ENCODE measurements around the gene CADPS2.
"Not testable (repeated sequence)": the region's sequence is repeated elsewhere in the genome, so short reads cannot be mapped to it uniquely, and the experiment has no call there.

The CADPS2 gene

DNA sequence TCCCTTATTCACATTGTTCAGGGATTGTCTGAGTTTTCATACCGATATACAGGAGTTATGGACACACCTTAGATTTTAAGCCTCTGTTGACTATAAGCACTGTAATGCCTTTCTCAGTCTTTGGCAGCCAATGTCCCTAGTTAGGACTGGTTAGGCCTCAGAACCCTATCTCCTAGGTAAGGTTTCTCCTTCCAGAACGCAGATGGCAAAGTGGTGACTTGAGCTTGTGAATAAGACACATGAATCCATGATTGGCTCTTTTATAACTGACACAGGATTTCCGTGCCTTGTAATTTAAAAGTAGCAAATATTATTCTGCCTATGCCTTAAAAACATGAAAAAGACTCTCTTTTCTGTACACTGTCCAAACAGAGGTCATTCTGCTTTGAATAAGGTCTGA, 171.1 kb downstream of the CADPS2 start:
- no peak for DNase-seq (ENCODE audit: low read depth in 2 of 2)

DNA sequence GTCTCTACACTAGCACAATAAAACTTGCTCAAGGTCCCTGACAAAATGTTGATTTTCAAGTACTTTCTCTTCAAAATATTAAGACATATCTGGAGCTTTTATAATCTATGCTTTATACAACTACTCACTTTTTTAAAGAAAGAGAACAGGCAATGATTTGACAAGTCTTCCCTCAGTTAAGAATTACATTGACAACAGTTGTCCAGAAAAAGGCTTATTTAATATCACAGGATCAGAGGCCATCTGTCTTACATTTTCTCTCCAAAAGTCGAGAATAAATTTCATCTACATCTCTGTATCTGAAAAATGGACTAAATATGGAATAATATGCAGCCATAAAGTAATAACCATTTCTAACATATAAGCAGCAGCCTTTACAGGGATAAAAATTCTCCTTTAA, 175.3 kb downstream of the CADPS2 start:
- no peak for DNase-seq (ENCODE audit: low read depth in 2 of 2)

DNA sequence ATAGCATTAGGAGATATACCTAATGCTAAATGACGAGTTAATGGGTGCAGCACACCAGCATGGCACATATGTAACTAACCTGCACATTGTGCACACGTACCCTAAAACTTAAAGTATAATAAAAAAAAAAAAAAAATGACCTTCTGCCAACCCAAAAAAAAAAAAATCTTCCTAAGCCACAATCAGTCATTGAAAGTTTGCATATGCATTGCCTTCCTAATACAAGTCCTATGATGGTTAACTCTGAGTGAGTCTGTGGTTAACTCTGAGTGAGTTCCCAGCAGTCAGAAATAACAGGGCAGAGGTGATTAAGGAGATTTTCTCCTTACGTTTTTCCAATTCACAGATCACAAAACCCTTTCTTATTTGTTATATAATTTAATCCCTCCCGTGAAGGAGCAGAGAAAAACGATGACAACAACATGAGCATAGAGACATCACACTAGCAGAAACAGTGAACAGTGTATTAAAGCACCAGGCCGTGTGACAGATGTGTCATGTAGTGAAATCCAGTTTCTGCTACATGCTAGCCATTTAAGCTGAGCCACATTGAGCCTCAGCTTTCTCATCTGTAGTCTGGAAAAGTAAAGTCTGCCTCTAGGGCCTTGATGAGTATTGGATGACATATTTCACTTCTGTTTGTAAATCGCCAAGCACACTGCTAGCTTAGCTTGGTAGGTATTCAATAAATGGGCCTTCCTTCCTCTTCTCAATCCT, 176.2 kb downstream of the CADPS2 start:
- DNase-seq (ENCODE audit: low read depth in 2 of 2): no peak

DNA sequence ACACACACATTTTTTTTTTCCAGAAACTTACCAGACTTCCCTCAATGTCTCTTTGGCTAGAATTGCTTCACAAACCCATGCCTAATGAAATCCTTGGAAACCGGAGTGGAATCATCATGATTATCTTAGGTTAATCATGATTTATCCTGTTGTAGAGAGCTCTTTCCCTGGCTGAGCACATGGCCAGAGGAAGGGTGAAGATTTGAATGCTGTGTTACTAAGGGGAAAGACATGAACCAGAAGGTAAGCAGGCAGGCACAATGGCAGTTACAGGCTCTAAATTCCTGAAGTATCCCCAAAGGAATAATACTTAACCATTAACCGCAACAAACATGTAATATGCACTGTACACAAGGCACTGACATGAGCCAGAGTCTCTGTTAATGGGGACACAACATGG, 179.4 kb downstream of the CADPS2 start:
- DNase-seq (ENCODE audit: low read depth in 2 of 2): no peak

DNA sequence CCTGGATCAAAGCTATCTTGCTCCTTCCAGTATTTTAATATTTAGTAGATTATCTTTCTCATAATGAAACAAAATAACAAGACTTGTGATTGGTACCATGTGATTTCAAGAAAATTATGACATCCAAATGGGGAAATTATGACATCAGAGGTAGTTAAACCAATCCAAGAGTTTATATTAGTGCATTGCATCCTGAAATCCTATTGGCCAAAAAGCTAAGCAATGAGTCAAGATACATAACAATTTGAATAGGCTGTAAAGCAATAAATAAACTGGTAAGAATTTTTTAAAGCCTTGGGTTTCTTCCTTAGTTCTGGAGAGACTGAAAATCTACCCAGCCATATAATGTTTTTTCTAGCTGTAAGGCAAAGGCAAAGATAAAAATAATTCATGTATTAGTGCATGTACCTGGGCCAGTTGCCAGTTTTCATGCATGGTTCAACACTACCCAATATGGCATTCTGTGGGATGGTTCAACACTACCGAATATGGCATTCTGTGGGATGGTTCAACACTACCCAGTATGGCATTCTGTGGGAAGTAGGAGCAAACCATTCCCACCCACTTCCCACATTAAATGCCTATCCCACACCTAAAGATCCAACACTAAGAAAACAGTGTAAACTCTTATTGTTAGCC, 183.3 kb downstream of the CADPS2 start, which contains the start of gene RNF148:
Gene RNF148, minus strand, starts transcription at position 51 of the 639 bp plus-strand sequence. CDS start 172 bp downstream, outside the sequence.
- DNase-seq (ENCODE audit: low read depth in 2 of 2): no peak

DNA sequence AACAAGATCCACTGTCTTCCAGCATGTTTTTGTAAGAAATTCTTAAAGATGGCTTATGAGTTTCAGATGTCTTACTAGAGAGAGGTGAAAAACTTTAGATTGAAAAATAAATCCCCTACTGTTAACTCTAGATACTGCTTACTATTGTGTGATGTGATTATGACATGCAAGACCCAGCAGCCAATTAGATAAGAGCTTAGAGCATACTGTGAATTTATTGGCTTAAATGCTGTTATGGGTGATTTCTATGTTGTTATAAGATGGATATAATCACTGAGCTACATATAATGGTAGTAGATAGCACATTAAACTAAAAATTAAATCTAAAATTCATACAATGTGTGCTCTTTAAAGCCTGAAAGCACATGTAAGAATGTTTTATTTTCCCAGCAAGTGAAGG, 187.2 kb downstream of the CADPS2 start, which contains the start of gene RNF133:
Gene RNF133, minus strand, starts transcription at position 101 of the 400 bp plus-strand sequence. CDS start 199 bp downstream, outside the sequence.
- DNase-seq (ENCODE audit: low read depth in 2 of 2): no peak

DNA sequence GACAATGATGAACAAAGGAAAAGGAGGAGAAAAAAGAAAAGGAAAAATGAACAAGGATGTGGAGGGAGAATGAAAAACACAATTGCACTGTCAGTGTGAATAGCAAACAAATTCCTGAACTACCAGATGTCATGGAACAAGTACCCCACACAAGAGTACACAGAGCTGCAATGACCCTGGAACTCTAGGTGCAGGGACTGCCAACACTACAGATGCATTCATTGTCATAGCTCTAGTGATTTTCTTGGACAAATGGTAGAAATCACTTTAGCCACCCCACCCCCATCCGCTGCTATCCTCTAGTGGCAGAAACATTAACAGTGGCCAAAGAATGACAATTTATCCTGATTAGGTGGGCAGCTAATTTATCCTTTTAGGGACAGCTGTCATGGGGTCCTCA, 190.4 kb downstream of the CADPS2 start:
- no peak for DNase-seq (ENCODE audit: low read depth in 2 of 2)

DNA sequence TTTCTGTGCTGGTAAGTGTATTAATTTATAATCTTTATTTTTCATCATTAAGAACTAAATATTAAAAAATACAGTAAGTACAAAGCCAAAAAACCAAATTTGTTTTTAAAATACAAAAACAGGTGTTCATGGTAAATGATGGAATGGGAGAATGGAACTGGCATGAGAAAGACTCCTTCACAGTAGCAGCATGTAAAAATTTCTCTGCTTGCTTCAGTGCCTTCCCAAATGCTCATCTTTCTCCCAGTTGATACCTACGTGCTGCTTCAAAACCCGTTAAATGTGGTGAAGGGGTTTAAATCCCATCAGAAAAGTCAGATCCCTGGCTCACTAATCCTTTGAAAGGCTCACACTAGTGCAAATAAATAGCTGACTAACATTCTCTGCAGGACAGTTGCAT, 191.6 kb downstream of the CADPS2 start:
- DNase-seq (ENCODE audit: low read depth in 2 of 2): no peak

DNA sequence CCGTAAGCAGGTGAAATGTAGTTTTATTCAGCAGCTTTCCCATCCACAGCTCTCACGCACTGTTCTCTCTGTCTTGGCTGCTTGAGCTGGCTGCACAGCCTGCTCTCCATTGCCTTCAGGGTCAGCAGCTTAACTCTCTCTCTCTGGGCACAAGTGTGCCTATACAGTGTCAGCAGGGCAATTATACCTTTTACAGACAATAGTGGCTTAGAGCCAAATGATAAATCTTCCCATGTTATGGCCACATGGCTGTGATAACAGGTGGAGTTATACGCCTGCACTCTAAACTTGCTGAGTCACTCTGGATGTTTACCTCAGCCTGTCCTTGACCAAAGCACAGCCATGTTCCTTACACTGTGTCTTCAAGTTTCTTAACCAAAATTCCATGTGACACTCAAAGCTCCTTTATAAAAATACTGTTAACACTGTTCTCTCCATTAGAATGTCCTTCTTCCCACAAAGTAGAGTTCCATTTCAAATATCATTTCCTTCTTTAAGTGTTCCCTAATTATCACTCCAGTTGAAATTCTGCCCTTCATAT, 193.4 kb downstream of the CADPS2 start:
- no peak for DNase-seq (ENCODE audit: low read depth in 2 of 2)

DNA sequence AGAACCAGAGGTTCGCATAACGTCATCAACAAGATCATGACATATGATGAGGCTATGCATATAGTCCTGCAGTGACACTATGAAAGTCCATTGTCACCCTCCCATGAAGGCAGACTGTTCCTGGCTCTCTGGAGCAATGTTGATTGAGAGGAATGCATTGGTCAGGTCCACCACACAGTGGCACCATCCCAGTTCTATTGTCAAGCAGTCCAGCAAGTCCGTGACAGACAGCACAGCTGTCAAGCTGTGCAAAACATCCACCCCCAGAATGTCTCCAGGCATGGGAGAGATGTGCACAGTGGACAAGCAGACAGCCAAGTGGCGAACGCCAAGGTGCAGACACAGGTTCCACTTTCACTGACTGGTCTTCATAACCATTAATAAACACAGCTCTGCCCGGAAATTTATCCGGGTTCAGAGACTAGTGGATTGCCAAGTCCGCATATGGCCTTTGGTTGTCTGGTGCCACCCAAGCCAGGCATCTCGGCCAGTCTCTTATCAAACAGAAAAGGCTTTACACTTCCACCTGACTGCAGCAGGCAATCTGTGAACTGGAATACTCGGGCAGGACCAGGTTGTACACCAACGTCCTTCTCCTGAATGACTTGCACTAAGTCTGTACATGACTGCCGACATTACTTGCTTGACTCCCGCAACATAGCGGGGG, 194.6 kb downstream of the CADPS2 start:
- no peak for DNase-seq (ENCODE audit: low read depth in 2 of 2)

DNA sequence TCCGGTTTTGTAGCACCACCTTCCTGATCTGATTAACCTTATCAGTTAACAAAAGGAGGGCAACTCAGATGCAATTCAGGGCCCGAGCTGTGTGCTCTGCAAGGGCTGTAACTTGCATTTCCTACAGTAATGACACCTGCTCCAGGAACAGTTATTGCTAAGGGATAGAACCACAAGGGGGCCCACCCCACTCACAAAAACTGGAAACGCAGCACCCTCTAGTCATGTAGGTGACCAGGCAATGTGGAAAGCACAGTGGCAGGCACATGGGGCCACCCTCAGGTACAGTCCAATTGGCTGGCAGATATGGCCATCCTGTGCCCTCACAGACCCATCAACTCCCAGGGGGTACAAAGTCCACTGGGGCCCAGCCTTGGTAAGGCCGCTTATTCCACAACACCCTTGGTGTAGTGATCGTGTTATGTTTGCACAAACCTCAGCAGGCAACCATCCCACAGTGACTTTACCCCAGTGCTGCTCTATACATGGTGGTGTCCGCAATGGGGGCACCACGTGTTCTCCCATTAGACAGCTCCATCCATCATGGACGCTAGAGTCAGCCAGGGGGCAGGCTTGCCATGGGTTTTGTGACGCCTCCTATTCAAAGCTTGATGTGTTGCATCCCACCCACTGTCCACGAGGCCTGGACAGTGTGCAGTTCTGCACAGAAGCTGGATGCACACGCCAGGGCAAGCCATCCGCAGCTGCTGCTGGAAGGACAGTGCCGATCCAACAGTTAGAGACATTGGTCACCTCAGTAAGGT, 196.7 kb downstream of the CADPS2 start:
- DNase-seq (ENCODE audit: low read depth in 2 of 2): no peak

DNA sequence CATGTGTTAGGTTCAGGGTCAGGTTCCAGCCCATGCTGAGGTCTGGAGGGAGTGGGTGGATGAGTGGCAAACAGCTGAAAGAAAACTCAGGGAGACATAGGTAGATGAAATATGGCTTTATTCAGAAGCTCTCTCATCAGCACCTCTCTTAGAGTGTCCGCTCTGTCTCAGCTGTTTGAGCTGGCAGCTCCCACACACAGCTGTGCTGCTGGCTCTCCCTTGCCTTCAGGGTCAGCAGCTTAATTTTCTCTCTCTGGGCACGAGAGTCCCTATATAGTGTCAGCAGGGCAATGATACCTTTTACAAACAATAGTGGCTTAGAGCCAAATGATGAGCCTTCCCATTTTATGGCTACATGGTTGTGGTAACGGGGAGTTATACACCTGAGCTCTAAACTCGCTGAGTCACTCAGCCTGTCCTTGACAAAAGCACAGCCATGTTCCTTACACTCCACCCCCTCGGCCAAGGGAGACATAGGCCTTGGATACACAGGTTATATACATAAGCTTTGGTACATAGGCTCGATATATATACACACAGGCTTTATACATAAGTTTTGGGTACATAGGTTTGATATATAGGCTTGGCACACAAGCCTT, 197.8 kb downstream of the CADPS2 start:
- DNase-seq (ENCODE audit: low read depth in 2 of 2): no peak

DNA sequence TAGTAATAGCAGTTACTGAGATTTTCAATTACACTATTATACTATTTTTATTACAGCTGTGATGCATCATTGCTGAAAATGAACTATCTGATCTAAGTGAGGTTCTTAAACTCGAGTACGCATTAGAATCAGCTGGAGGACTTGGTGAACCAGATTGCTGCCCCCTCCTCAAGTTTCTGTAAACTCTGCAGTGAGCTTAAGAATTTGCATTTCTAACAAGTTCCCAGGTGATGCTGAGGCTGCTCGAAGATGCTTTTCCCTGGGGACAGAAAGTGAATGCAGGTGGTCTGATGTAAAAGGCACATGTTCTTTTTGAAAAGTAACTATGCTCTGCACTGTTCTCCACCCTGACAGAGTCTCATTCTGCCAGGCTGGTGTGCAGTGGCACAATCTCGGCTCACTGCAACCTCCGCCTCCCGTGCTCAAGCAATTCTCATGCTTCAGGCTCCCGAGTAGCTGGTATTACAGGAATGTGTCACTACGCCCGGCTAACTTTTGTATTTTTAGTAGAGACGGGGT, 199.8 kb downstream of the CADPS2 start:
- no peak for DNase-seq (ENCODE audit: low read depth in 2 of 2)

DNA sequence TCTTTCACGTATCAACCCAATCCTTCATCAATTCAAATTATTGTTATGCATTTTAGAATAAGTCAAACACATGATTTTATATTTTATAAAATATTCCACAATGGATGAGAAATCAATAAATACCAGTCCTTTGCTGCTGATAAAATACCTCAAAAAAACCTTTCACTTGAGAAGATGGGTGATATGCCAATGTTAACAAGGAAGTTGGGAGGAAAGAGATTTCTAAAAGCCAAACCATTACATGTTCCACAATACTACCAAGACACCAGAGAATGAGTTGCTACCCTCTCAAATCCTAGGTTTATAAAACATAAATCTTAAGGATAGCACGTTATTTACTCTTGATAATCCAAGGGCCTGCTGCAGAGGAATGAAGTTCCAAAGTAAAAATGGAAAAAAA, 201.8 kb downstream of the CADPS2 start:
- DNase-seq (ENCODE audit: low read depth in 2 of 2): no peak

DNA sequence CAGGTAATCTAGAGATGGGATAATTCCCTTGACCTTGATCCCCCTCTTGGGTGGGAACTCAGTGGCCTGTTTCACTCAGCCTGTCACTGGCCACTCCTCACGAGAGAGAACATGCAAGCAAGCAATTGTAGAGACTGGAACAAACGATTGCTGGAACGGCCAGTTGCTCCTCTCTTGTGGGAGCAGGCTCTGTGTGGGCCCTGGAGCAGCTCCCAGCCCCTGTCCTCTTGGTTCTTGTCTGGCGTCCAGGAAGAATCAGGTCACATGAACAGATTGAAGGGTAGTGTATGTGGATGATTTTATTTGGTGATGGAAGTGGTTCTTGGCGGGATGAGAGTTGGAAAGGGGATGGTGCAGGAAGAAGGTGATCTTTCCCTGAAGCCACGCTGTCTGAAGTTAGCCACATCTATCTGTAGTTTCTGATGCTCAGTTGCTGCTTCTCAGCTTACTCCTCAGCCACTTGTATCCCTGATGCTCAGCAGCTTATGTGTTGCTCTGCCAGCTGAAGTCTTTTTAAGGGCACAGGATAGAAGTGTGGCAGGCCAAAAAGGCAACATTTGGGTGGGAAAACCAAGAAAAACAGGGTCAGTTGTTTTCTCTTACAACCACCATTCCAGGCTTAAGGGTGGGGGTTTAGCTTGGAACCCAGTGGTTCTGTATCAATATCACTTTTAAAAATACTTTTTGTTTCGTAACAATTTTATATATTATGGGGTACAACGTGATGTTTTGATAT, 203.3 kb downstream of the CADPS2 start:
- DNase-seq (ENCODE audit: low read depth in 2 of 2): no peak

DNA sequence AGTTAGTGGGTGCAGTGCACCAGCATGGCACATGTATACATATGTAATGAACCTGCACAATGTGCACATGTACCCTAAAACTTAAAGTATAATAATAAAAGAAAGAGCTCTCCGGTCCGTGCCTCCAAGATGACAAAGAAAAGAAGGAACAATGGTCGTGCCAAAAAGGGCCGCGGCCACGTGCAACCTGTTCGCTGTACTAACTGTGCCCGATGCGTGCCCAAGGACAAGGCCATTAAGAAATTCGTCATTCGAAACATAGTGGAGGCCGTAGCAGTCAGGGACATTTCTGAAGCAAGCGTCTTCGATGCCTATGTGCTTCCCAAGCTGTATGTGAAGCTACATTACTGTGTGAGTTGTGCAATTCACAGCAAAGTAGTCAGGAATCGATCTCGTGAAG, 205.1 kb downstream of the CADPS2 start:
- DNase-seq (ENCODE audit: low read depth in 2 of 2): not testable (repeated sequence)

DNA sequence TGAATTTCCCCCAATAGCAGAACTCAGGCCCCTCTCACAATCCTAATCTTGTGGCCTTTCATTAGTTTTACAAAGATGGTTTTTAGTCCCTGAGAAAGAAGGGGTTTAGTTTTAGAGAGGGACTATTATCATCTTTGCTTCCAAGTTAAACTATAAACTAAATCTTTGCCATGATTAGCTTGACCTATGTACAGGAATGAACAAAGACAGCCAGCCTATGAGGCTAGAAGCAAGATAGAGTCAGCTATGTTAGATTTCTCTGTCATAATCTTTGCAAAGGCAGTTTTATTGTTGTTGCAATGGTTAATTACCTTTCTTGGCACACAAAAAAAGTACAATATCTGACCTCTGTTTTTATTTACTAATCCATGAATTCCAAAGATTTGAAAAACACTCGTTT, 206.4 kb downstream of the CADPS2 start:
- no peak for DNase-seq (ENCODE audit: low read depth in 2 of 2)

DNA sequence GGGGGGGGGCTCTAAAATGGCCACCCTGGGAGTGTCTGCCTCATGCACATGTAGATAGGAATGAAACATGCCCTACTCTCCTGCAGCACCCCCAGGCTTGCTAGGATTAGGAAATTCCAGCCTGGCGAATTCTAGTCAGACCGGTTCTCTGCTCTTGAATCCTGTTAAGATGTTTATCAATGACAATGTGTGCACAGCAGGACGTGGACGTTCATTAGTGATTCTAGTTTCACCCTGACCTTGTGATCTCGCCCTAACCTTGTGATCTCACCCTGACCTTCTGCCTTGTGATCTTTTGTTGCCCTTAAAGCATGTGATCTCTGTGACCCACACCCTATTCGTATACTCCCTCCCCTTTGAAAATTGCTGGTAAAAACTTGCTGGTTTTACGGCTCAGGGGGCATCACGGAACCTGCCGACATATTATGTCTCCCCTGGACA, 207.0 kb downstream of the CADPS2 start:
- not testable (repeated sequence) for DNase-seq (ENCODE audit: low read depth in 2 of 2)

DNA sequence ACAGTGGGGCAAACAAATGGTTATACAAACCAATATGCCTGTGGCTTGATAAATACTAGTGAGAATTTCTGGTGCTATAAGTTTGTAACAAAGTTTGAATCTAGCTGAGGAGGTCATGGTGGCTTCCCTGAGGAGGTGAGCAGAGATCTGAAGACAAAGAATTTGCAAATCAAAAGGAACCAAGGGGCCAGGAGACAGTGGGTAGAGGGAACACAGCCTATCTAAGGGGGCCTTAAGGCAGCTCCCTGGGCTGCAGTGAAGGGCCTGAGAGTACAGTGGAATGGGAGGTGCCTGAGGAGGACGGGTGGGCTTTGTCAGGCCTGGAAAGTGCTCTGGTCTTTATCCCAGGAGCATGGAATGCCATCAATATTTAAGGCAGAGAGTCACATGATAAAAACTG, 209.1 kb downstream of the CADPS2 start:
- no peak for DNase-seq (ENCODE audit: low read depth in 2 of 2)

DNA sequence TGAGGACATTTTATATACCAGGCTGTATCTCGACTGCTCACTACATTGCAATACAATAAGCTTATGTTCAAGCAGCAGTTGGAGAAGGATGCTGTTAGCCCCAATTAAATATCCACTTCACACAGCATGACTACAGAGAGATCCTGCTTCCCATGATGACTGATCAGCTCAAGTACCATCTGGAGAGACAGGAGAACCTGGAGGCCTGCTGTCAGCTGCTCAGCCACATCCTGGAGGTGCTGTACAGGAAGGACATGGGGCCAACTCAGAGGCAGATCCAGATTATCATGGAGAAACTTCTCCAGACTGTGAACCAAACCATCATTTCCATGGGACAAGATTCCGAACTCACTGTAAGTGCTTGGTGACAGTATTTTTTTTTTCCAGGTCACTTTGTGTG, 209.8 kb downstream of the CADPS2 start:
- no peak for DNase-seq (ENCODE audit: low read depth in 2 of 2)

Measured in stimulated activated CD4-positive, alpha-beta T cell treated with anti-CD3 and anti-CD28 coated beads, Interleukin-12 subunit alpha, Interleukin-12 subunit beta, amount 100 ng/mL, for 24 hours (primary cell).